ENCODE results near the gene BIRC3.

- no peak for TF ChIP-seq EZH2 (IDR thresholded peaks at IDR 0.05; ENCODE audit: borderline replicate concordance, low read depth, low read length, poor library complexity, severe bottlenecking)
- TF ChIP-seq, protein P1, sequence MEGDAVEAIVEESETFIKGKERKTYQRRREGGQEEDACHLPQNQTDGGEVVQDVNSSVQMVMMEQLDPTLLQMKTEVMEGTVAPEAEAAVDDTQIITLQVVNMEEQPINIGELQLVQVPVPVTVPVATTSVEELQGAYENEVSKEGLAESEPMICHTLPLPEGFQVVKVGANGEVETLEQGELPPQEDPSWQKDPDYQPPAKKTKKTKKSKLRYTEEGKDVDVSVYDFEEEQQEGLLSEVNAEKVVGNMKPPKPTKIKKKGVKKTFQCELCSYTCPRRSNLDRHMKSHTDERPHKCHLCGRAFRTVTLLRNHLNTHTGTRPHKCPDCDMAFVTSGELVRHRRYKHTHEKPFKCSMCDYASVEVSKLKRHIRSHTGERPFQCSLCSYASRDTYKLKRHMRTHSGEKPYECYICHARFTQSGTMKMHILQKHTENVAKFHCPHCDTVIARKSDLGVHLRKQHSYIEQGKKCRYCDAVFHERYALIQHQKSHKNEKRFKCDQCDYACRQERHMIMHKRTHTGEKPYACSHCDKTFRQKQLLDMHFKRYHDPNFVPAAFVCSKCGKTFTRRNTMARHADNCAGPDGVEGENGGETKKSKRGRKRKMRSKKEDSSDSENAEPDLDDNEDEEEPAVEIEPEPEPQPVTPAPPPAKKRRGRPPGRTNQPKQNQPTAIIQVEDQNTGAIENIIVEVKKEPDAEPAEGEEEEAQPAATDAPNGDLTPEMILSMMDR (conservative IDR thresholded peaks at IDR 0.05; ENCODE audit: low read depth, low read length) = no peak
These were observed 58.6 kb downstream of the BIRC3 start for GRCh38 chr11:102375720-102376399.
